ENCODE data around the gene TIAM1. TPM values are rescaled to one million over a fixed set of nuclear protein-coding genes. Genes with fewer than 3 reads are reported as not detected.

The TIAM1 gene
- total RNA-seq, 1 experiment from 2014 or later: 2.7 TPM

GRCh38 chr21:31354604-31355443 is 10.8 kb upstream of the TIAM1 start:
- DNase-seq (ENCODE audit: extremely low read depth, low read depth): peak; percentile 57

GRCh38 chr21:31354122-31354521 is 10.1 kb upstream of the TIAM1 start:
- no peak for DNase-seq (ENCODE audit: extremely low read depth, low read depth)

GRCh38 chr21:31352836-31353235 is 8.8 kb upstream of the TIAM1 start:
- no peak for DNase-seq (ENCODE audit: extremely low read depth, low read depth)

- peak; percentile 30 for DNase-seq (ENCODE audit: extremely low read depth, low read depth)
Observed at GRCh38 chr21:31351960-31352359, 7.9 kb upstream of the TIAM1 start.

- no peak for DNase-seq (ENCODE audit: extremely low read depth, low read depth)
Observed at GRCh38 chr21:31351438-31351837, 7.4 kb upstream of the TIAM1 start.

- DNase-seq (ENCODE audit: extremely low read depth, low read depth): no peak
Observed at GRCh38 chr21:31349208-31349607, 5.1 kb upstream of the TIAM1 start.

GRCh38 chr21:31348188-31348587 is 4.1 kb upstream of the TIAM1 start:
- no peak for DNase-seq (ENCODE audit: extremely low read depth, low read depth)

GRCh38 chr21:31347435-31348032 is 3.5 kb upstream of the TIAM1 start:
- peak; percentile 34 for DNase-seq (ENCODE audit: extremely low read depth, low read depth)

- DNase-seq (ENCODE audit: extremely low read depth, low read depth): no peak
Observed at GRCh38 chr21:31346256-31346821, 2.3 kb upstream of the TIAM1 start.

- DNase-seq (ENCODE audit: extremely low read depth, low read depth): no peak
Observed at GRCh38 chr21:31345136-31345535, 1.1 kb upstream of the TIAM1 start.

GRCh38 chr21:31343030-31343510 is 991 bp downstream of the TIAM1 start:
- no peak for DNase-seq (ENCODE audit: extremely low read depth, low read depth)

- no peak for DNase-seq (ENCODE audit: extremely low read depth, low read depth)
Observed at GRCh38 chr21:31342348-31342747, 1.7 kb downstream of the TIAM1 start.

GRCh38 chr21:31340942-31341487 is 3.0 kb downstream of the TIAM1 start:
- no peak for DNase-seq (ENCODE audit: extremely low read depth, low read depth)

- DNase-seq (ENCODE audit: extremely low read depth, low read depth): no peak
Observed at GRCh38 chr21:31340514-31340913, 3.5 kb downstream of the TIAM1 start.

GRCh38 chr21:31339721-31340120 is 4.3 kb downstream of the TIAM1 start:
- DNase-seq (ENCODE audit: extremely low read depth, low read depth): no peak

GRCh38 chr21:31338908-31339368 is 5.1 kb downstream of the TIAM1 start:
- DNase-seq (ENCODE audit: extremely low read depth, low read depth): no peak

- DNase-seq (ENCODE audit: extremely low read depth, low read depth): no peak
Observed at GRCh38 chr21:31337996-31338907, 5.8 kb downstream of the TIAM1 start.

GRCh38 chr21:31337086-31337485 is 7.0 kb downstream of the TIAM1 start:
- no peak for DNase-seq (ENCODE audit: extremely low read depth, low read depth)

- no peak for DNase-seq (ENCODE audit: extremely low read depth, low read depth)
Observed at GRCh38 chr21:31336739-31337040, 7.4 kb downstream of the TIAM1 start.

- DNase-seq (ENCODE audit: extremely low read depth, low read depth): no peak
Observed at GRCh38 chr21:31335957-31336738, 7.9 kb downstream of the TIAM1 start.
